H7 (cell line): ENCODE data around the gene HSD3B7. TPM values are rescaled to one million over a fixed set of nuclear protein-coding genes. Genes with fewer than 3 reads are reported as not detected.

Experiments used
- DNase-seq: peaks from one replicate; pipeline ENCODE4 v3.0.0; 2012
- H3K27me3 ChIP-seq: 2 replicates; pipeline ENCODE4 v1.6.0; 2011; ENCODE audit warnings: mild to moderate bottlenecking, low read length; ENCODE audit not compliant: control insufficient read depth, insufficient read depth
- H3K36me3 ChIP-seq: replicated peaks from 2 replicates; pipeline ENCODE4 v1.5.1; 2011; ENCODE audit warnings: low read length; ENCODE audit not compliant: control insufficient read depth, insufficient read depth
- H3K4me3 ChIP-seq: 2 replicates; pipeline ENCODE4 v1.5.1; 2011; ENCODE audit warnings: low read depth, mild to moderate bottlenecking, control low read depth, low read length, moderate library complexity; ENCODE audit not compliant: insufficient read depth
- total RNA-seq: library from RNA; depleted of rRNA; stranded (reverse); fragments of >200 nt; shearing (Covaris generic); gene quantifications from 2 replicates; pipeline ENCODE4 v1.2.3, GENCODE V29; 2014

Gene HSD3B7
- total RNA-seq, 1 experiment from 2014 or later: 4.4 TPM

- no peak overlapping the region for H3K4me3 ChIP-seq
- DNase-seq: no peak
- H3K27me3 ChIP-seq: no peaks in the 10 kb centered on the region
- no peaks in the 10 kb centered on the region; the same call in none of the 2 replicates for H3K36me3 ChIP-seq
Observed at GRCh38 chr16:30951193-30951592, 33.8 kb upstream of the HSD3B7 start.

- DNase-seq: no peak
- Histone ChIP-seq H3K36me3 (no peaks in the 10 kb centered on the region; the same call in none of the 2 replicates), H3K4me3 (no peak overlapping the region), H3K27me3 (no peaks in the 10 kb centered on the region)
Observed at GRCh38 chr16:30951750-30952149, 33.3 kb upstream of the HSD3B7 start.

GRCh38 chr16:30953111-30953510 lies 31.9 kb upstream of the HSD3B7 start:
- H3K36me3 ChIP-seq: no peaks in the 10 kb centered on the region
- no peak for DNase-seq
- H3K4me3 ChIP-seq: no peak overlapping the region
- no peaks in the 10 kb centered on the region for H3K27me3 ChIP-seq

- peak; percentile 90 for DNase-seq
- Histone ChIP-seq H3K27me3 (no peaks in the 10 kb centered on the region), H3K4me3 (no peak overlapping the region), H3K36me3 (no peaks in the 10 kb centered on the region)
Observed at GRCh38 chr16:30953511-30954124, 31.4 kb upstream of the HSD3B7 start.

GRCh38 chr16:30954993-30955392 lies 30.0 kb upstream of the HSD3B7 start:
- H3K4me3 ChIP-seq: no peak overlapping the region
- H3K27me3 ChIP-seq: no peaks in the 10 kb centered on the region
- DNase-seq: no peak
- H3K36me3 ChIP-seq: peaks cover 12% of the 10 kb centered on the region

GRCh38 chr16:30956601-30957455 lies 28.2 kb upstream of the HSD3B7 start:
- DNase-seq: peak; percentile 97
- Histone ChIP-seq H3K36me3 (peaks cover 24% of the 10 kb centered on the region), H3K4me3 (peak overlapping the region; percentile 84), H3K27me3 (no peaks in the 10 kb centered on the region)

GRCh38 chr16:30957456-30958174 lies 27.4 kb upstream of the HSD3B7 start, which contains the start of gene SETD1A:
TSS of gene SETD1A (plus strand) at chr16:30957754. CDS start at chr16:30958732, 978 bp downstream.
- Histone ChIP-seq H3K4me3 (peak within 1 kb of the TSS; percentile 84), H3K36me3 (peaks cover 27% of the 10 kb centered on the region), H3K27me3 (no peaks in the 10 kb centered on the region)
- DNase-seq: peak; percentile 98

GRCh38 chr16:30958175-30959079 lies 26.6 kb upstream of the HSD3B7 start:
- peak overlapping the region; percentile 84 for H3K4me3 ChIP-seq
- DNase-seq: peak; percentile 98
- peaks cover 32% of the 10 kb centered on the region for H3K36me3 ChIP-seq
- no peaks in the 10 kb centered on the region for H3K27me3 ChIP-seq

GRCh38 chr16:30961384-30961783 lies 23.6 kb upstream of the HSD3B7 start:
- Histone ChIP-seq H3K4me3 (no peak overlapping the region), H3K36me3 (peaks cover 46% of the 10 kb centered on the region), H3K27me3 (no peaks in the 10 kb centered on the region)
- DNase-seq: no peak

GRCh38 chr16:30963925-30964511 lies 21.0 kb upstream of the HSD3B7 start:
- Histone ChIP-seq H3K36me3 (peaks cover 54% of the 10 kb centered on the region), H3K4me3 (no peak overlapping the region), H3K27me3 (no peaks in the 10 kb centered on the region)
- DNase-seq: peak; percentile 38

- no peak overlapping the region for H3K4me3 ChIP-seq
- peaks cover 55% of the 10 kb centered on the region for H3K36me3 ChIP-seq
- peak; percentile 60 for DNase-seq
- H3K27me3 ChIP-seq: no peaks in the 10 kb centered on the region
Observed at GRCh38 chr16:30964574-30965226, 20.3 kb upstream of the HSD3B7 start.

- H3K27me3 ChIP-seq: no peaks in the 10 kb centered on the region
- DNase-seq: peak; percentile 74
- no peak overlapping the region for H3K4me3 ChIP-seq
- peaks cover 50% of the 10 kb centered on the region for H3K36me3 ChIP-seq
Observed at GRCh38 chr16:30965436-30965835, 19.6 kb upstream of the HSD3B7 start.

GRCh38 chr16:30966033-30966619 lies 18.9 kb upstream of the HSD3B7 start:
- no peaks in the 10 kb centered on the region for H3K27me3 ChIP-seq
- peaks cover 54% of the 10 kb centered on the region for H3K36me3 ChIP-seq
- no peak overlapping the region for H3K4me3 ChIP-seq
- DNase-seq: no peak
